Testis (tissue), 3 donors: Measurements from ENCODE around the gene PLSCR1. TPM values are rescaled to one million over a fixed set of nuclear protein-coding genes. Genes with fewer than 3 reads are reported as not detected.
A peak's percentile ranks its signal among the peaks of the same experiment; 100 is the strongest.

Experiments used
- DNase-seq: peaks from one replicate; pipeline ENCODE4 v3.0.0-alpha.2; 2019
- H3K27ac ChIP-seq, 2 donors: fragments of 200-600 bp; sonication (generic); one replicate each; pipeline ENCODE4 v1.5.1; 2019
- H3K27me3 ChIP-seq: fragments of 200-600 bp; sonication (generic); one replicate; pipeline ENCODE4 v1.5.1; 2019
- H3K36me3 ChIP-seq: fragments of 200-600 bp; sonication (generic); one replicate; pipeline ENCODE4 v1.5.1; 2017; ENCODE audit warnings: low read depth; ENCODE audit errors: missing control alignments
- H3K4me1 ChIP-seq: fragments of 200-600 bp; sonication (generic); one replicate; pipeline ENCODE4 v1.5.1; 2019
- H3K4me3 ChIP-seq, 2 donors: fragments of 200-600 bp; sonication (generic); one replicate each; pipeline ENCODE4 v1.5.1; 2017 to 2019
- H3K9me3 ChIP-seq: fragments of 200-600 bp; sonication (generic); one replicate; pipeline ENCODE4 v1.5.1; 2017
- POLR2A ChIP-seq: fragments of 450-650 bp; IDR thresholded peaks from one replicate; pipeline ENCODE4 v1.6.1; 2017; ENCODE audit warnings: antibody characterized with exemption, mild to moderate bottlenecking, moderate library complexity
- WGBS, 2 donors: methylation state at CpG; one replicate each; pipeline ENCODE4 v1.1.5; 2018; 5-methylcytosine and 5-hydroxymethylcytosine counted together
- intact Hi-C: fragments of 100-400 bp; cut with DNase I; formaldehyde crosslinking; loops from one replicate; pipeline ENCODE4 v1.15.1; 2023; ENCODE audit warnings: low total_unique reads
- polyA plus RNA-seq: library from polyadenylated mRNA; stranded (reverse); fragments of 350-450 nt; fragmentation: Illumina TruSeq; extraction: RNeasy Lipid Tissue Mini Kit (QIAGEN cat#74804); gene quantifications from one replicate; pipeline ENCODE4 v1.2.3, GENCODE V29; 2014; ENCODE audit warnings: low read depth, low replicate concordance; ENCODE audit not compliant: insufficient read depth
- total RNA-seq, 2 donors: library from RNA; depleted of rRNA; stranded (reverse); fragments of >200 nt; gene quantifications; one replicate each; pipeline ENCODE4 v1.2.3, GENCODE V29; 2016
- TF ChIP-seq, protein P1 (sequence below), 3 experiments: fragments of 450-650 bp in 2 of 3; fragments of 200-600 bp in 1 of 3; sonication (generic) in 1 of 3; IDR thresholded peaks; one replicate each; pipeline ENCODE4 v1.5.1; 2016 to 2019; ENCODE audit warnings: antibody characterized with exemption in 3 of 3, mild to moderate bottlenecking in 2 of 3, moderate library complexity in 1 of 3

Gene PLSCR1
- total and polyA plus RNA-seq, 3 donors from 2014 or later = 32.1 to 83.4 (median 46.9) TPM

DNA sequence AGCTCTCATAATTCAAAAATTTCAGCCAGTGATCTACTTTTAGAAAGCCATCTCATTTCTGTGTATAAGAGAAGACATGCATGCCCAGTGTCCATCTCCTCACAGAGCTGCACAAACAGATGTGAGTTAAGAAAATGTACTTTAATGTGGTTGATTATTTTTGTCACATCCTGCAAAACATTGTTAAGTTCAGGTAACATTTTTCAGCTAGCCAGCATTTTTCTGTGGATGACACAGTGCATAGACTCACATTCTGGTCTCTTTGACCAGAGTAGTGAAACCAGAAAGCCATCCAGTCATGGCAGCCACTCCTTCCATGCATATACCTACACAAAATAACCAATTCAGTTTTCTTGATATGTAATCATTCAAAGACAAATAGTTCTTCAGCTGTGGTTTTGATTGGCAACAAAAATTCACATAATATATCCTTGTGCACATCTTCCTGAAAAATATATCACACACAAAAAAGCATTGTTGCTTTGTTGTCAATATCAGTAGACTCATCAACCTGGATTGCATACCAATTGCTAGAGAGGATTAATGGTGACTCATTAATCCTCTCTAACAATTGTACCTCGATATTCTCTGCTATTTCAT is 2.1 kb upstream of the PLSCR1 start:
- WGBS, 2 donors = 85 to 93% methylated on average over 1 of the region's 1 CpG
- Histone ChIP-seq H3K4me1 (peaks cover 16% of the 10 kb centered on the region), H3K27me3 (no peaks in the 10 kb centered on the region), H3K27ac (no peak overlapping the region), H3K9me3 (no peaks in the 10 kb centered on the region), H3K36me3 (no peaks in the 10 kb centered on the region), H3K4me3 (no peak overlapping the region)
- TF ChIP-seq, protein P1, sequence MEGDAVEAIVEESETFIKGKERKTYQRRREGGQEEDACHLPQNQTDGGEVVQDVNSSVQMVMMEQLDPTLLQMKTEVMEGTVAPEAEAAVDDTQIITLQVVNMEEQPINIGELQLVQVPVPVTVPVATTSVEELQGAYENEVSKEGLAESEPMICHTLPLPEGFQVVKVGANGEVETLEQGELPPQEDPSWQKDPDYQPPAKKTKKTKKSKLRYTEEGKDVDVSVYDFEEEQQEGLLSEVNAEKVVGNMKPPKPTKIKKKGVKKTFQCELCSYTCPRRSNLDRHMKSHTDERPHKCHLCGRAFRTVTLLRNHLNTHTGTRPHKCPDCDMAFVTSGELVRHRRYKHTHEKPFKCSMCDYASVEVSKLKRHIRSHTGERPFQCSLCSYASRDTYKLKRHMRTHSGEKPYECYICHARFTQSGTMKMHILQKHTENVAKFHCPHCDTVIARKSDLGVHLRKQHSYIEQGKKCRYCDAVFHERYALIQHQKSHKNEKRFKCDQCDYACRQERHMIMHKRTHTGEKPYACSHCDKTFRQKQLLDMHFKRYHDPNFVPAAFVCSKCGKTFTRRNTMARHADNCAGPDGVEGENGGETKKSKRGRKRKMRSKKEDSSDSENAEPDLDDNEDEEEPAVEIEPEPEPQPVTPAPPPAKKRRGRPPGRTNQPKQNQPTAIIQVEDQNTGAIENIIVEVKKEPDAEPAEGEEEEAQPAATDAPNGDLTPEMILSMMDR (IDR thresholded peaks at IDR 0.05) = no peak
- TF ChIP-seq POLR2A = no peak
- no peak for DNase-seq
- intact Hi-C loops = no loop called here

DNA sequence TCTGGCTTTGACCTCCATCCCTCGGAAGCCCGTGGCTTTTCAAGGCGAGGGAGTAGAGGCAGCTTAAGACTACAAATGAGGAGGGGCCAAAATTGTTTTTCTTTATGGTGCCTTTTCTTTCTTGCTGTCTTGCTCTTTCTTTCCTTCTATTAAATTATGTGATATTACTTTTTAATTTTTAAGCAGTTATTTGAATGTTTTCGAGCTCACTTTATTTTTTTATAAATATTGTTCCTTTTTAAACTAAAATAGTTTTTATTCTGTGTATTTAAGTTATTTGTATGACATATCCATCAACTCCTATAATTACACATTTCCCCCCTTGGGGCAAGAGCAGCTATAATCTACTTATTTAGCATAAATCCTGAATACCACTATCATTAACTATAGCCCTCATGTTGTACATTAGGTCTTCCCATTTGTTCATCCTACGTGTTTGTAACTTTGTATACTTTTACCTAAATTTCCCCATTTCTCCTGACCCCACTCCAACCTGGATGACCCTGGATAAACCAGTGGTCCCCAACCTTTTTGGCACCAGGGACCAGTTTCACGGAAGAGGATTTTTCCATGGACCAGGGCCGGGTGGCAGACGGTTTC is 622 bp upstream of the PLSCR1 start:
- no peak for DNase-seq

DNA sequence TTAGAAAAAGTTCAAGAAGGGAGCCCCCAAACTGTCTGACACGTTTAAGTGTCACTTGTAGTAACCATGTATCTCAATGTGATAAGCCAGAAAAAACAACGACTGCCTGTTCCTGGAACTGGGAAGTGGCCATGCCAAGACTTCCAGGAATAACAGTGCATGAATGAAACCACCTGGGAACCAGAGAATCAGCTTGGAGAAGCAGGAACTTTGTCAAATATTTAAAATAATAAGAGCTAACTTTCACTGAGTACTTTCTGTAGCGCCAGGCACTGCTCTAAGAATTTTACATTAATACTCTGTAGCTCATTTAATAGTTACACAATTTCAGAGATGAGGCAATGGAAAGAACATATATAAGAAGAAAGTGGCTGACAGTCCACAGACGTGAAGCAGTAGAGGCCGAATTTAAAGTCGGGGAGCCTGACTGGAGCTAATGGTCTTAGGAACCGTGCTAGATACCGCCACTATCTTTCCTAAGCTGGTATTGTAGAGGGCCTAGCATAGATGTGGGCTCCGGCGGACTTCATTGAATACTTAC is 876 bp downstream of the PLSCR1 start:
- TF ChIP-seq, protein P1 (IDR thresholded peaks at IDR 0.05) = no peak
- no peak for TF ChIP-seq POLR2A
- no peaks in the 10 kb centered on the region for H3K27me3 ChIP-seq
- 0 to 1% methylated on average over 10 of the region's 10 CpGs for WGBS, 2 donors
- H3K27ac ChIP-seq = peak overlapping the region; percentile 91 to 98
- intact Hi-C loops = no loop called here
- peak; percentile 54 for DNase-seq
- H3K4me3 ChIP-seq = peak overlapping the region; percentile 69 to 79
- H3K4me1 ChIP-seq = peaks cover 41% of the 10 kb centered on the region
- no peaks in the 10 kb centered on the region for H3K36me3 ChIP-seq
- H3K9me3 ChIP-seq = no peaks in the 10 kb centered on the region

More for the DNA sequence above, 622 bp upstream of the PLSCR1 start:
- peak overlapping the region; percentile 91 to 98 for H3K27ac ChIP-seq
- no peaks in the 10 kb centered on the region for H3K9me3 ChIP-seq
- intact Hi-C loops = no loop called here
- H3K27me3 ChIP-seq = no peaks in the 10 kb centered on the region
- no peak for TF ChIP-seq POLR2A
- TF ChIP-seq, protein P1 (IDR thresholded peaks at IDR 0.05) = no peak
- H3K4me3 ChIP-seq = peak overlapping the region; percentile 69 to 79
- peaks cover 28% of the 10 kb centered on the region for H3K4me1 ChIP-seq
- no peaks in the 10 kb centered on the region for H3K36me3 ChIP-seq
- WGBS, 2 donors = 35 to 47% methylated on average over 8 of the region's 8 CpGs

DNA sequence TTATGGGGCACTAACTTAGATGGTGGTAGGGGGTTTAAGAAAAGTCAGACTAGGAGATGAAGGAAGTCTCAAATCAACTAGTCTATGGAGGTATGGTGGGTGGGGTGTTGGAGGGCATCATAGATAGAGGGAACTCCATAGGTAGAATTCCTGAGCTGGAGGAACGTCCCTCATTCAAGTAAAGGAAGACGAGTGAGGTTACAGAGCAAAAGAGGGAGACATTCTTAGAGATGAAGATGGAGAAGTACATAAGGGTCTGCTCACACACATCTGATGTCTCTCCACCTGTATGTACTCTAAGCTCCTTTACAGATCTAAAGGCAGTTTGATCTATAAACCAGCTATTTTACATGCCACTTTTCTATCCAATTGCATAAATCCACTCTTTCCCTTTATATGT is 1.4 kb downstream of the PLSCR1 start:
- Histone ChIP-seq H3K9me3 (no peaks in the 10 kb centered on the region), H3K27me3 (no peaks in the 10 kb centered on the region), H3K4me1 (peaks cover 41% of the 10 kb centered on the region), H3K36me3 (no peaks in the 10 kb centered on the region), H3K4me3 (peak overlapping the region; percentile 69 to 79), H3K27ac (peak overlapping the region; percentile 91 to 98)
- intact Hi-C loops = no loop called here
- WGBS, 2 donors = 21 to 30% methylated on average over 2 of the region's 2 CpGs
- no peak for TF ChIP-seq POLR2A
- TF ChIP-seq, protein P1 (IDR thresholded peaks at IDR 0.05) = no peak
- no peak for DNase-seq
